ENCODE measurements around the gene KDM7A.

DNA sequence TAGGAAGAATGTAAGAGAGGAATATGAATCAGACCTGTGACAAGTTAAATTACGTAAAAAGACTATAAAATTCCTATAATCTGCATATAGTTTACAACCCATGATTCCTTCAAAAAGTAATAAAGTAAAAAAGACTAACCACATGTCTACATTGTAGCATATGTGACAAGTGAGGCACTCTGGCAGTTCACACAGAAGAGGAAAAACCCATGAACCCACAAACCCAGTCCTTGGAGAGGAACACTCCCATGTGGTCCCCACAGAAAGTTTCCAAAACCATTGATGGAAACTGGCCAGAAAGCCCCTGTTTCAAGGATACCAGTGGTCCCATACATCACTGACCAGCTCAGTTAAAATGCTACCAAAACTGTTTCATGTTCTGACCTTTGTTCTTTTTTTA, 15.7 kb downstream of the KDM7A start:
- TF ChIP-seq, protein P1, sequence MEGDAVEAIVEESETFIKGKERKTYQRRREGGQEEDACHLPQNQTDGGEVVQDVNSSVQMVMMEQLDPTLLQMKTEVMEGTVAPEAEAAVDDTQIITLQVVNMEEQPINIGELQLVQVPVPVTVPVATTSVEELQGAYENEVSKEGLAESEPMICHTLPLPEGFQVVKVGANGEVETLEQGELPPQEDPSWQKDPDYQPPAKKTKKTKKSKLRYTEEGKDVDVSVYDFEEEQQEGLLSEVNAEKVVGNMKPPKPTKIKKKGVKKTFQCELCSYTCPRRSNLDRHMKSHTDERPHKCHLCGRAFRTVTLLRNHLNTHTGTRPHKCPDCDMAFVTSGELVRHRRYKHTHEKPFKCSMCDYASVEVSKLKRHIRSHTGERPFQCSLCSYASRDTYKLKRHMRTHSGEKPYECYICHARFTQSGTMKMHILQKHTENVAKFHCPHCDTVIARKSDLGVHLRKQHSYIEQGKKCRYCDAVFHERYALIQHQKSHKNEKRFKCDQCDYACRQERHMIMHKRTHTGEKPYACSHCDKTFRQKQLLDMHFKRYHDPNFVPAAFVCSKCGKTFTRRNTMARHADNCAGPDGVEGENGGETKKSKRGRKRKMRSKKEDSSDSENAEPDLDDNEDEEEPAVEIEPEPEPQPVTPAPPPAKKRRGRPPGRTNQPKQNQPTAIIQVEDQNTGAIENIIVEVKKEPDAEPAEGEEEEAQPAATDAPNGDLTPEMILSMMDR (IDR thresholded peaks at IDR 0.05) = no peak
- no peak for TF ChIP-seq POLR2A (IDR thresholded peaks at IDR 0.05)

Measured in Peyer's patch (tissue), 4 donors.